GM18519 (cell line): ENCODE measurements around the gene THAP5.
"Not testable (repeated sequence)": the region's sequence is repeated elsewhere in the genome, so short reads cannot be mapped to it uniquely, and the experiment has no call there.

ENCODE experiments used
- ATAC-seq: cut with Tn5 transposase; IDR thresholded peaks from one replicate; pipeline ENCODE4 v1.9.1; 2021; ENCODE audit warnings: mild to moderate bottlenecking, moderate library complexity; ENCODE audit not compliant: unreplicated experiment, low FRiP score

The THAP5 gene

GRCh38 chr7:108586274-108586710 lies 16.8 kb upstream of the THAP5 start:
- no peak for ATAC-seq

- no peak for ATAC-seq
Measured at GRCh38 chr7:108585843-108586242, 16.3 kb upstream of the THAP5 start.

- no peak for ATAC-seq
Measured at GRCh38 chr7:108584211-108584610, 14.7 kb upstream of the THAP5 start.

- no peak for ATAC-seq
Measured at GRCh38 chr7:108581655-108582491, 12.4 kb upstream of the THAP5 start.

- no peak for ATAC-seq
Measured at GRCh38 chr7:108580298-108580697, 10.8 kb upstream of the THAP5 start.

GRCh38 chr7:108578937-108579336 lies 9.4 kb upstream of the THAP5 start:
- ATAC-seq = no peak

GRCh38 chr7:108576116-108576515 lies 6.6 kb upstream of the THAP5 start:
- ATAC-seq = no peak

GRCh38 chr7:108575156-108575555 lies 5.7 kb upstream of the THAP5 start:
- no peak for ATAC-seq

- ATAC-seq = no peak
Measured at GRCh38 chr7:108572480-108572879, 3.0 kb upstream of the THAP5 start.

GRCh38 chr7:108570146-108570755 lies 745 bp upstream of the THAP5 start:
- no peak for ATAC-seq

GRCh38 chr7:108568801-108569380 lies 615 bp downstream of the THAP5 start:
- ATAC-seq = no peak

- no peak for ATAC-seq
Measured at GRCh38 chr7:108565987-108566386, 3.5 kb downstream of the THAP5 start.

GRCh38 chr7:108561047-108561619 lies 8.4 kb downstream of the THAP5 start:
- no peak for ATAC-seq

GRCh38 chr7:108559253-108559652 lies 10.3 kb downstream of the THAP5 start:
- ATAC-seq = no peak

GRCh38 chr7:108557617-108558016 lies 11.9 kb downstream of the THAP5 start:
- ATAC-seq = no peak

GRCh38 chr7:108557191-108557590 lies 12.3 kb downstream of the THAP5 start:
- ATAC-seq = no peak

- not testable (repeated sequence) for ATAC-seq
Measured at GRCh38 chr7:108556665-108557064, 12.8 kb downstream of the THAP5 start.

GRCh38 chr7:108548141-108548896 lies 21.2 kb downstream of the THAP5 start:
- not testable (repeated sequence) for ATAC-seq

GRCh38 chr7:108541478-108541877 lies 28.0 kb downstream of the THAP5 start:
- ATAC-seq = no peak

GRCh38 chr7:108538685-108539084 lies 30.8 kb downstream of the THAP5 start:
- ATAC-seq = not testable (repeated sequence)
